GM19193 (cell line): Measurements from ENCODE around the gene NFYC.

ENCODE experiments used
- POLR2A ChIP-seq: IDR thresholded peaks from 4 replicates; pipeline ENCODE4 v1.6.1; 2011; ENCODE audit not compliant: insufficient read depth, insufficient read length; ENCODE audit errors: extremely low read depth

Gene NFYC

GRCh38 chr1:40710581-40711315 is 19.2 kb downstream of the NFYC start:
- no peak for TF ChIP-seq POLR2A

GRCh38 chr1:40711465-40712404 is 20.2 kb downstream of the NFYC start:
- TF ChIP-seq POLR2A = no peak

- TF ChIP-seq POLR2A = no peak
Measured at GRCh38 chr1:40712405-40712944, 21.0 kb downstream of the NFYC start.

- no peak for TF ChIP-seq POLR2A
Measured at GRCh38 chr1:40712997-40713396, 21.5 kb downstream of the NFYC start.

GRCh38 chr1:40715491-40716059 is 24.1 kb downstream of the NFYC start:
- no peak for TF ChIP-seq POLR2A

- no peak for TF ChIP-seq POLR2A
Measured at GRCh38 chr1:40717065-40717464, 25.6 kb downstream of the NFYC start.

GRCh38 chr1:40717955-40718354 is 26.5 kb downstream of the NFYC start:
- TF ChIP-seq POLR2A = no peak

- no peak for TF ChIP-seq POLR2A
Measured at GRCh38 chr1:40720493-40720892, 29.0 kb downstream of the NFYC start.

GRCh38 chr1:40722622-40723021 is 31.1 kb downstream of the NFYC start:
- TF ChIP-seq POLR2A = no peak

- TF ChIP-seq POLR2A = no peak
Measured at GRCh38 chr1:40723196-40723955, 31.9 kb downstream of the NFYC start.

GRCh38 chr1:40732756-40733301 is 41.3 kb downstream of the NFYC start:
- TF ChIP-seq POLR2A = no peak

- no peak for TF ChIP-seq POLR2A
Measured at GRCh38 chr1:40734882-40735628, 43.6 kb downstream of the NFYC start.

- no peak for TF ChIP-seq POLR2A
Measured at GRCh38 chr1:40736085-40736531, 44.6 kb downstream of the NFYC start.
